AG04450 (cell line): Measurements from ENCODE around the gene P4HB. TPM values are rescaled to one million over a fixed set of nuclear protein-coding genes. Genes with fewer than 3 reads are reported as not detected.

Experiments used
- CTCF ChIA-PET: fragments of 300-600, 350-600 bp; formaldehyde crosslinking; extraction: SDS; loops from one replicate; lab custom pipeline; 2022; ENCODE audit warnings: antibody characterized with exemption, inconsistent platforms; lab: Charles Lee
- POLR2A ChIA-PET: fragments of 350-600 bp; formaldehyde crosslinking; extraction: SDS; loops from one replicate; lab custom pipeline; 2021; ENCODE audit warnings: antibody characterized with exemption, inconsistent platforms; lab: Yijun Ruan, JAX
- DNase-seq: peaks from one replicate; pipeline ENCODE4 v3.0.0-alpha.2; 2011; ENCODE audit warnings: low read depth, low spot score
- H3K27ac ChIP-seq: one replicate; pipeline ENCODE4 v1.5.1; 2012; ENCODE audit warnings: low read depth, low read length, control low read depth
- H3K27me3 ChIP-seq: one replicate; pipeline ENCODE4 v1.6.0; 2012; ENCODE audit warnings: low read length; ENCODE audit not compliant: control insufficient read depth, insufficient read depth
- H3K4me3 ChIP-seq: 2 replicates; pipeline ENCODE4 v1.5.1; 2011; ENCODE audit warnings: mild to moderate bottlenecking, low read depth, low read length, control low read depth
- H3K9me3 ChIP-seq: 2 replicates; pipeline ENCODE4 v1.5.1; 2012; ENCODE audit warnings: low read length; ENCODE audit not compliant: control insufficient read depth, insufficient read depth
- polyA plus RNA-seq: library from polyadenylated mRNA; depleted of rRNA; stranded (reverse); fragments of >200 nt; gene quantifications from 2 replicates; pipeline ENCODE4 v1.2.3, GENCODE V29; 2011
- TF ChIP-seq, protein P1 (sequence below): IDR thresholded peaks from 2 replicates; pipeline ENCODE4 v1.5.1; 2011; ENCODE audit warnings: low read depth, low read length, control low read depth, inconsistent platforms

The P4HB gene
- polyA plus RNA-seq, 1 experiment: 158 TPM

DNA sequence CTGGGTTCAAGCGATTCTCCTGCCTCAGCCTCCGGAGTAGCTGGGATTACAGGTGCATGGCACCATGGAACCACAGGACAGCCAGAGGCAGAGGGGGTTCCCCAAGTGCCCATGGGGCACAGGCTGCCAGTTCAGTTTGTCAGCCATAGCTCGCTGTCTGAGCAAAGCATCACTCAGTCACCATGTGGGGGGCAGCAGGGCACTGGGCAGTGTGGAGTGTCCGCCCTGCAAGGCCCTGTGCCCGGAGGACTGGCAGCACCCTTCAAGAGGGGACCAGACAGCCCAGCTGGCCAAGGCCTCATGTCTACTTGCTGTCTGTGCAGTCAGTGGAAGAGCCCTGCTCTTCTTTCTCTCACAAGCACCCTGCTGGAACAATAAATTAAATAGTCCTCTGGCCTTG is 24.6 kb upstream of the P4HB start:
- H3K27me3 ChIP-seq: no peaks in the 10 kb centered on the region
- ChIA-PET POLR2A (no interaction called here), CTCF (no interaction called here)
- H3K4me3 ChIP-seq: no peak overlapping the region
- peak overlapping the region; percentile 21 for H3K27ac ChIP-seq
- no peak for DNase-seq
- H3K9me3 ChIP-seq: no peaks in the 10 kb centered on the region
- TF ChIP-seq, protein P1, sequence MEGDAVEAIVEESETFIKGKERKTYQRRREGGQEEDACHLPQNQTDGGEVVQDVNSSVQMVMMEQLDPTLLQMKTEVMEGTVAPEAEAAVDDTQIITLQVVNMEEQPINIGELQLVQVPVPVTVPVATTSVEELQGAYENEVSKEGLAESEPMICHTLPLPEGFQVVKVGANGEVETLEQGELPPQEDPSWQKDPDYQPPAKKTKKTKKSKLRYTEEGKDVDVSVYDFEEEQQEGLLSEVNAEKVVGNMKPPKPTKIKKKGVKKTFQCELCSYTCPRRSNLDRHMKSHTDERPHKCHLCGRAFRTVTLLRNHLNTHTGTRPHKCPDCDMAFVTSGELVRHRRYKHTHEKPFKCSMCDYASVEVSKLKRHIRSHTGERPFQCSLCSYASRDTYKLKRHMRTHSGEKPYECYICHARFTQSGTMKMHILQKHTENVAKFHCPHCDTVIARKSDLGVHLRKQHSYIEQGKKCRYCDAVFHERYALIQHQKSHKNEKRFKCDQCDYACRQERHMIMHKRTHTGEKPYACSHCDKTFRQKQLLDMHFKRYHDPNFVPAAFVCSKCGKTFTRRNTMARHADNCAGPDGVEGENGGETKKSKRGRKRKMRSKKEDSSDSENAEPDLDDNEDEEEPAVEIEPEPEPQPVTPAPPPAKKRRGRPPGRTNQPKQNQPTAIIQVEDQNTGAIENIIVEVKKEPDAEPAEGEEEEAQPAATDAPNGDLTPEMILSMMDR: no peak

DNA sequence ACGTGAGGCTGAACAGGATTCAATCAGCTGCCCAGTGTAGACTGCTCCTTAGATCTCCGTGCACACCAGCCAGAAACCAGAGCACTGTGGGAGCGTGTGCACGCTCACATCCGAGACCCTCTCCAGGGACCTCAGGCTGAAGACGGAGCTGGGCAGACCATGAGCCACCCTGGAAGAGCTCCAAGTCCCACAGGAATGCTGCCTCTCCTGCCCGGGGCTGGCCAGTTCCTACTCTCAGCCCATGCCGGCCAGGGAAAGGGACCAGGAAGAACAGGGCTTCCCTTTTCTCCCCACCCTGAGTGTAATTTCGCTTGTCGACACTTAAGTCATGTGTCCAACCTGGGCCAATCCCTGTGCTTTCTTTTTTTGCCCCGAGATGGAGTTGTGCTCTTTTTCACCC is 24.2 kb upstream of the P4HB start:
- ChIA-PET POLR2A (no interaction called here), CTCF (no interaction called here)
- no peaks in the 10 kb centered on the region for H3K27me3 ChIP-seq
- no peaks in the 10 kb centered on the region; the same call in 1 of the 2 replicates for H3K9me3 ChIP-seq
- no peak for DNase-seq
- H3K27ac ChIP-seq: no peak overlapping the region
- H3K4me3 ChIP-seq: no peak overlapping the region
- TF ChIP-seq, protein P1: no peak

DNA sequence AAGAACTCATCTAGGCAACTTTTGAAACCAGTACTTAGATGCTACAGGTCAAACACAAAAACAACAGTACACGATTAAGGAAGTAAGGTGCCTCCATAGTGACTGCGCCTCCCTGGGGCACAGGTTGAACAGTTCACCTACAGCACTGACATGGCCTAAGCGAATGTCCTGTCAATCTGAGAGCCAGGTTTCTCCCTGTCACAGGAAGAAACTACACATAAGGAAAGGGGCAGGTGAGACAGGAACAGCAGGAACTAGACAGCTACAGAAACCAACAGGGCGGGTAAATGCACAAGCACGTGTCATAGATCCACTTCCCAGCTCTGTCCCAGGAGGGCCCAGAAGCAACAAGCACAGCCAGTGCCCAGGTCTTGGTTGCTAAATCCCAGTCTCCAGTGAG is 18.8 kb upstream of the P4HB start:
- Histone ChIP-seq H3K27ac (no peak overlapping the region), H3K27me3 (no peaks in the 10 kb centered on the region), H3K4me3 (no peak overlapping the region), H3K9me3 (no peaks in the 10 kb centered on the region; the same call in 1 of the 2 replicates)
- TF ChIP-seq, protein P1: no peak
- POLR2A ChIA-PET: no interaction called here
- no peak for DNase-seq
- CTCF ChIA-PET: no interaction called here

DNA sequence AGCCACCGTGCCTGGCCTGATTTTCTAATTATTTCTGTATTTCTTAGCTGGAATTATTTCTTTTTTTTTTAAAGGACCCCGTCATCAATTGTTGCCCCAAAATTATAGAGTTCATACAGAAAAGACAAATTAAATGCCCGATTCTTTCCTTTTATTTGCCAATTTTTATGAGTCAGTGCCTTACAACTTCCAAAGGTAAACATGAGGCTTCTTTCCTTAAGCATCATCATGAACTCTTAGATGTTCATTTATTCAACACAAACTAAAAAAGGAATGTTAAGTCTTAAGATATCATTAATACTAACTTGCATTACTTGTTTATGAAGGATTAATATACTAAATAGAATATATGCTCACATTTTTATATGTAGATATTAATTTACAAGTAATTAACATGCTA is 18.0 kb upstream of the P4HB start:
- Histone ChIP-seq H3K27me3 (no peaks in the 10 kb centered on the region), H3K4me3 (no peak overlapping the region), H3K27ac (no peak overlapping the region), H3K9me3 (no peaks in the 10 kb centered on the region; the same call in 1 of the 2 replicates)
- ChIA-PET POLR2A (interaction anchor here (0.7 kb wide), 1 partner anchor 11 kb away, joined by 6 read pairs; no protein-coding TSS in a partner anchor), CTCF (no interaction called here)
- no peak for DNase-seq
- TF ChIP-seq, protein P1: no peak

DNA sequence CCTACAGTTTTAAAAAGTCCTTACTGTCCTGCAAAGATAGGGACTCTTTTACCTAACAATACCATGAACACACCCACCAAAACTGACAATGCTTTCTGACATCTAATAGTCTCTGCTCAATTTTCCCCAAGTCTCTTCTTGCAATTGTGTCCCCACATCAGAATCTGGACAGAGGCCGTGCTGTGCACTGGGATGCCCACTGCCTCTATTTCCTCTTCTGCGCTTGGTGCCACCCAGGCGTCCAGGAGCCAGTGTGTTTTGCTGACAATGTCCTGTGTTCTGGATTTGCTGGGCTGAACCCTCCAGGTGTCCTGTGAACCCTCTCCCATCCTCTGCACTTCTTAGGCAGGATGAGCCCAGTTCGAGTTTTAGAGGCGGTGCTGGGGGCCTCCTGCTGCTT is 17.2 kb upstream of the P4HB start:
- H3K4me3 ChIP-seq: no peak overlapping the region
- no peak for DNase-seq
- H3K27me3 ChIP-seq: no peaks in the 10 kb centered on the region
- no peaks in the 10 kb centered on the region; the same call in 1 of the 2 replicates for H3K9me3 ChIP-seq
- ChIA-PET CTCF (no interaction called here), POLR2A (no interaction called here)
- TF ChIP-seq, protein P1: no peak
- no peak overlapping the region for H3K27ac ChIP-seq
